ENCODE results near the gene SLC8A3.

SLC8A3 gene

GRCh38 chr14:70177081-70177800, 11.5 kb downstream of the SLC8A3 start:
- DNase-seq (ENCODE audit: low spot score) = no peak

DNA sequence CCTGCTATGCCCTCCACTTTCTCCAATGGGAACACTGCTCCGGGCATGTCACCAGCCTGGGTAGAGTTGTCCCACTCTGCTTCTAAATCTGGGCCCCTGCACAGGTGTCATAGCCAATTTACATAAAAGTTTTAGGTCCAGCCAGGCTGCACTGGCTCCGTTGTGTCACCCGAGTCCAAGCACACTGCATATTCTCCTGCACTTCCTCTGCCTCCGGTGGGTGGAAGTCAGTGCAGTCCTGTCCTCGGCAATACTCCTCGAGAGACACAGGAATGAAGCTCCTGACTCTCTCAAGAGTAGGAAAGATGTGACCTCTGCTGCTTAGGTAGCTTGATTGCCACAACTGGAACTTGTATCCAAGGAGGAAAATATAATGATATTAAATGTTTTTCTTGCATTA, 15.2 kb downstream of the SLC8A3 start:
- DNase-seq (ENCODE audit: low spot score) = no peak

GRCh38 chr14:70171726-70172125, 17.0 kb downstream of the SLC8A3 start:
- DNase-seq (ENCODE audit: low spot score) = no peak

- DNase-seq (ENCODE audit: low spot score) = no peak
Observed at GRCh38 chr14:70170976-70171375, 17.8 kb downstream of the SLC8A3 start.

DNA sequence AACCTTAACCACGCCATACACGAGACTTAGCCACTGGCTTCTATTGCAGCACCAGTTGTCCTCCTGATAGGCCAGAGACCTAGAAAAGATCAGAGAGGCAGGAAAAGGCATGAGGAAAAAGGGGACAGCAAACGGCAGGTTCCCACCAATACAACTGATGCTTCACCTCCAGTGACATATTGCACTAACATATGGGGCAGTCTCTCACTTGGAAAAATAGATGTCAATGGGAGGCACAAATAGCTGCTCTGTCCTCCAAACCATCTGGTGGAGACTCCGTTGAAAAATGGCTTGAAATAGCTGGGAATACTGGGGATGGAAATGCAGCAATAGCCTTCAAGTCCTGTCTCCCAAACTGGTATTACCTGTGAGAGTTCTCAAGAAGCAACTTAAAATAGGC, 20.3 kb downstream of the SLC8A3 start:
- DNase-seq (ENCODE audit: low spot score) = no peak

DNA sequence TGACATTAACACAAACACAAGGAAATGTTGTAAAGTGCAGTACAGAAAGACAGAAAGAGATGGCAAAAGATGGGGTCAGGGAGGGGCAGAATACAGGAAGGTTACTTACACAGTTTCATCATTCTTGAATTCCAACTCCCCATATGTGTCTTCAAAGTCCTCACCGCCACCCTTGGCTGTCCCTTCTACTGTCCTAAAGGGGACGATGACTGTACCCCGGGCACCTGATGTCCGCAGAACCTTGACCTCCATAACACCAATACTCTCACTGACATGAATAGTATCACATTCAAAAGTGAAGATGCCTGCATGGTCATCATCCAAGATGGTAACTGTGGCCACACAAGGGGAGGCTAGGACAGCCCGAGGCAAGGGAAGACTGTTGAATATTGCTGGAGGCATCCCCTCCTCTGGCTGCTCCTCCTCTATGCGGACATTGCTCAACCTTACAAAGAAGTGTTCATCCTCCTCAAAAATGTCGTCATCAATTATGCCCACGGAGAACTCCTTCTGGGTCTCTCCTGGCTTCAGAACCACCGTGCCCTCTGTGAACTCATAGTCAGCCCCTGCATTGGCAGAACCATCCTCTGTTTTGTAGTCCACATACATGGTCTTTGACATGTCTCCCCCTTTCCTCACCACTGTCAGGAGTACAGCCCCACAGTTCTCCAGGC, 22.1 kb downstream of the SLC8A3 start:
- DNase-seq (ENCODE audit: low spot score) = no peak

- DNase-seq (ENCODE audit: low spot score) = no peak
Observed at GRCh38 chr14:70162358-70162757, 26.4 kb downstream of the SLC8A3 start.

GRCh38 chr14:70156592-70156991, 32.2 kb downstream of the SLC8A3 start:
- DNase-seq (ENCODE audit: low spot score) = no peak

DNA sequence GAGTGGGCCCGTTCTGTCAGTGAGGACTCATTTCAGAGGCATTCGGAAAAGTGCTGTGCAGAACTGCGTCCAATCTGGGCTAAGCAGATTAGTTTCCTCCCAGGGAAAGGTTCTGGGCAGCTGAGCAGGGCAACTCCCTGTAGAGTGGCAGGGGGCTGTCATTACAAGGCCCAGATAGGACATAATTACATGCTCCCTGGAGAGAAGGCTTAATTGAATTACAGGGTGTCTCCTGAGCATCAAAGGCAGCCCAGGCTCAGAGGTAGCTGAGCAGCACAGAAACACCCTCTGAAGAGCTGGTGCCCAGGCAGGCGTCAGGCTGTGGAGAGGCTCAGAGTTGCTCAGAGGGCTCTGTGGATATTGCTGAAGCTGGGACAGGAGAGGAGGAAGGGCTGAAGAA, 36.0 kb downstream of the SLC8A3 start:
- no peak for DNase-seq (ENCODE audit: low spot score)

DNA sequence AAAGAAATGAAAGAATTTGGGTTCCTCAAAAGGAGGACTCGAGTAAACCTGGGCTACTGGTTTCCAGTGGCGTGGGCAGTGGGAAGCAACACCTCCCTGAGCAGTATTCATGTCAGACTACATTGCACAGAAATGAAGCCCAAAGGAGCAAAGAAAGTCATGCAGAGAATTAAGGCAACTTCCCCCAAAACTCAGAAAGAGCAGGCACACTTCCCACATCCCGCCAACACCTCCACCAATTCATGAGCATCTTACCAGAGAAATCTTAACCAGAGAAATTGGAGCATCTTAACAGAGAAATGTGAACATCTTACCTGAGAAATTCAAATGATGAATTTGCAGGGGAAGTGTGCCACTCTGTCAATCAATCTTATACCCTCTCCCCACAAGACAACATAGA, 36.7 kb downstream of the SLC8A3 start:
- DNase-seq (ENCODE audit: low spot score) = no peak

- no peak for DNase-seq (ENCODE audit: low spot score)
Observed at GRCh38 chr14:70149596-70150165, 39.1 kb downstream of the SLC8A3 start.

- no peak for DNase-seq (ENCODE audit: low spot score)
Observed at GRCh38 chr14:70148911-70149595, 39.7 kb downstream of the SLC8A3 start.

GRCh38 chr14:70148351-70148750, 40.4 kb downstream of the SLC8A3 start:
- no peak for DNase-seq (ENCODE audit: low spot score)

DNA sequence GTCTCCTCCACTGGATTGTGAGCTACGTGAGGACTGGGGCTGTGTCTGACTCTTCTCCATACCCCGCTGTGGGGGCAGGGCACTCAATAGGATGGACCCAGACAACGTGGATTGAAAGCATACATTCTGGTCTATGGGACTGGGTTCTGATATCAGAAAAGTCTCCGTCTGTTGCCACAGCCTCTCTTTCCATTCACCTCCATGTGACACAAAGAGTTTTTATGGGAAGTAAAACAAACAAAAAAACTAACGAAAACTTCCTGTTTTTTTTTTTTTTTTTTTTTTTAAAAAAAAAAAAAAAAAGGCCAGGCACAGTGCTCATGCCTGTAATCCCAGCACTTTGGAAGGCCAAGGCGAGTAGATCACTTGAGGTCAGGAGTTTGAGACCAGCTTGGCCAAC, 44.7 kb downstream of the SLC8A3 start:
- no peak for DNase-seq (ENCODE audit: low spot score)

- DNase-seq (ENCODE audit: low spot score) = no peak
Observed at GRCh38 chr14:70143306-70143705, 45.4 kb downstream of the SLC8A3 start.

- DNase-seq (ENCODE audit: low spot score) = no peak
Observed at GRCh38 chr14:70140614-70141013, 48.1 kb downstream of the SLC8A3 start.

DNA sequence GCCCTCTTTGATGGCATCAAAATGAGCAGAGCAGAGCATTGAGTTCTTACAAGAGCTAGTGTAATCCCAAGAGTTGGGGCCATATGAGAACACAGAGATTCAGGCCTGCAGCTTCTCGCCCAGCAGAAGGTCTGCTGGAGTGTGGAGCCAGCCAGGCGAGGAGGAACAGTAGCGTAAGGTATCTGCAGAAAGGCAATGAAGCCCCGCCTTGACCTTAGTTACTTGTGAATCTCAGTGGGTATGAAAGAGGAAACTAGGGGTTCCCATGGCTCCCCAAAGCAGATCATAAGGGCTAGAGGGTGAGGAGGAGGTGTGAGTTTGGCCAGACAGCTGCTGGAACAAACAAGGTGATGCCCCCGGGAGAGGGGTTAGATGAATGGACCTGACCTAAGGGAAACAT, 49.4 kb downstream of the SLC8A3 start:
- DNase-seq (ENCODE audit: low spot score) = no peak

- DNase-seq (ENCODE audit: low spot score) = no peak
Observed at GRCh38 chr14:70137788-70138187, 51.0 kb downstream of the SLC8A3 start.

DNA sequence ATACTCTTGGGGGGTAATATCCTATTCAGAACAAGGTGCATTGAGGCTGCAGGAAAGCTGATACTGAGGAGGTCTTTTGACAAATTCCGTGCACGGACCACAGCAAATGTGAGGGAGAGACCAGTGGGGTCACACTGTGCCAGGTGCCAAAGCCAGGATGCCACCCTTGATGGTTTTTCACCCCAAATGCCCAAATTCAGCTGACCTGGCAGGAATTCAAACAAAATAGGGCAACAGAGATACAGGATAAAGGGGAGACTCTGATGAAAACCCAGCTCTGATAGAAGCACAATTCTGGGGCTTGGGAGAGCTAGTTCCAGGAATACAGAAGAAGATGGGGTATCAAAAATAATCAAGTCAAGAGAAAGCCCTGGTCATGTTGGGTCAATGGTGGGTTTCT, 55.3 kb downstream of the SLC8A3 start:
- no peak for DNase-seq (ENCODE audit: low spot score)

- no peak for DNase-seq (ENCODE audit: low spot score)
Observed at GRCh38 chr14:70130482-70130881, 58.3 kb downstream of the SLC8A3 start.

GRCh38 chr14:70127186-70127585, 61.6 kb downstream of the SLC8A3 start:
- DNase-seq (ENCODE audit: low spot score) = no peak

- no peak for DNase-seq (ENCODE audit: low spot score)
Observed at GRCh38 chr14:70123796-70124195, 65.0 kb downstream of the SLC8A3 start.

DNA sequence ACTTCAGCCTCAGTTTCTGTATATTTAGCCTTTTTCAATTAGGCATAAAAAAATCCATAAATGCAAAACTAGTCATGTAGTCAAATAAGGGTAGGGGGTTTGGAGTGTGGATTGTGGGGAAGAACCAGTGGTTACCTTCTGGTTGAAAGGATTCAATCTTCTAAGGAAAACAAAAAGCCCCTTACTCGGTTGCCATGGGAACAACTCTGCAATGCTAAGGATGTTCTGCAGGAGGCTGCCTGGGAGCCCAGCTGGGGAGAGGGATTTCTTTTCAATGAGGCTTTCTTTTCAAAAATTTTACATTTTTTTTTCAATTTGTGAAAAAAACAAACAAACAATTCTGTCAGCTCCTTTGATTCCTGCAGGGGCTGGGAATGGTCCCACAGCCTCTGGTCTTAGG, 67.2 kb downstream of the SLC8A3 start:
- DNase-seq (ENCODE audit: low spot score) = no peak

All from hematopoietic multipotent progenitor cell treated with erythropoietin and hydrocortisone succinate and interleukin-3 and kit ligand, for 15 days (in vitro differentiated cells).